EH (cell line): Measurements from ENCODE around the gene METTL23.
A peak's percentile ranks its signal among the peaks of the same experiment; 100 is the strongest.
"Not testable (repeated sequence)": the region's sequence is repeated elsewhere in the genome, so short reads cannot be mapped to it uniquely, and the experiment has no call there.

Source experiments
- DNase-seq: peaks from one replicate; pipeline ENCODE4 v3.0.0-alpha.2; 2015; ENCODE audit warnings: low read depth

METTL23 gene

GRCh38 chr17:76695059-76695831, 31.4 kb upstream of the METTL23 start:
- no peak for DNase-seq

- DNase-seq, result no peak
Measured at GRCh38 chr17:76696763-76697701, 29.6 kb upstream of the METTL23 start.

DNA sequence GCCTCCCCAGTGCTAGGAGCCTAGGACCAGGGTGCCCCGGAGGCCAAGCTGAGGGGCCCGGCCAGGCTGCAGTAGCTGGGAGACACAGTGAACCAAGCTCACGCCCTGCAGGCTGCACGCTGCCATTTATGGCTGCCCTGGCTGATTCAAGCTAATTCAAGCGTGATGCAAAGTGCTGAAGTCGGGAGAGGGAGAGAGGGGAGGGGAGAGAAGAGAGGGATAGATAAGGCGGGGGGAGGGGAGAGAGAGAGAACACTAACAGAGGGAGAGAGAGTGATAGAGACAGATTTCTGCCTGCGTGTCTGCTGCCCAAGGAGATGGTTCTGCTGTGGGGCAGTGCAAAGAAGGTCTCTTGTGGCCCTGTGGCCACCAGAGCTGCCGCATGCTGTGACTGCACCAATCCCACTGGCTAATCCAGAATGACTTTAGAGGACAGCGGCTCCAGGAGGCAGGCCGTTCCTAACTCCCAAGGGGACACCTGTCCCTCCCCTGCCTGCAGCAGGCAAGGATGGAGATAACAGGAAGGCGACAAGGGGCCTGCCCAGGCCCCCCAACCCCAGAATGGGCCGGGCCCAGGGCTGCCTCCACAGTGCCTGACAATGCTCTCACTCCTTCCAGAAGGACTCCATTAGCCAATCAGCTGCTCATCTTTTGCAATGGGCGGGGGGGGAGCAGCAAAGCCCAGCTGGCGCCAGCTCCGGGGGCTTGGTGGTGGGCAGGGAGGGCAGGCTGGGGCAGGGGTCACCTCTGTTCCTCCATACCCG, 28.8 kb upstream of the METTL23 start:
- peak; percentile 52 for DNase-seq

DNA sequence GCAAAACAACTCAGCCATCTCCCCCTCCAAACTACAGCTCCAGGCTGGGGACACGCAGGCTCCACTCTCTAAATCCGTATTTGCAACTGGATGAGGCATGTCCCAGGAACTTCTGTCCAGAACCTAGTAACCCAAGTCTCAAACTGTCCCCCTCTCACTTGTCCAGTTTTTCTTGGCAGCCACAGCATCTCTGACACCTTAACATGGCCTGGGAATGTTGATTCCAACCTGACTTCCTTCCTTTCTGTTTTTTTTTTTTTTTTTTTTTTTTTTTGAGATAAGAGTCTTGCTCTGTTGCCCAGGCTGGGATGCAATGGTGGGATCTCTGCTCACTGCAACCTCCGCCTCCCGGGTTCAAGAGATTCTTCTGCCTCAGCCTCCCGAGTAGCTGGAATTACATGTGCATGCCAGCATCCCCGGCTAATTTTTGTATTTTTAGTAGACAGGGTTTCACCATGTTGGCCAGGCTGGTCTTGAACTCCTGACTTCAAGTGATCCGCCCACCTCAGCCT, 28.1 kb upstream of the METTL23 start:
- DNase-seq, result peak; percentile 68

DNA sequence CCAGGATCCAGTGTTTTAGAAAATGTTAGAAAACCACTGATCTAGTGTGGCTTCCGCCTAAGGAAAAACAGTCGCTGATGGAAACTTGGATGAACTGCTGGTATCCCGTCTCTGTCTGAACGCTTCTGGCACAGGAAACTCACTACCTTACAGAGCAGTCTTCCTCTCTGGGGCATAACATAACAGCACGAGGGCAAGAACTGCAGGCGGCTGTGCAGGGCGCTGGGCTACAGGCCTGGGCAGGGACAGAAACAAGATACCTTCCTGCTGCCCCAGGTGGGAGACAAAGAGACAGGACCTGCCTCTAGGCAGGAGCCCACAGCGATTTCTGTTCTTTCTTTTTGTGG, 26.4 kb upstream of the METTL23 start:
- DNase-seq, result no peak

DNA sequence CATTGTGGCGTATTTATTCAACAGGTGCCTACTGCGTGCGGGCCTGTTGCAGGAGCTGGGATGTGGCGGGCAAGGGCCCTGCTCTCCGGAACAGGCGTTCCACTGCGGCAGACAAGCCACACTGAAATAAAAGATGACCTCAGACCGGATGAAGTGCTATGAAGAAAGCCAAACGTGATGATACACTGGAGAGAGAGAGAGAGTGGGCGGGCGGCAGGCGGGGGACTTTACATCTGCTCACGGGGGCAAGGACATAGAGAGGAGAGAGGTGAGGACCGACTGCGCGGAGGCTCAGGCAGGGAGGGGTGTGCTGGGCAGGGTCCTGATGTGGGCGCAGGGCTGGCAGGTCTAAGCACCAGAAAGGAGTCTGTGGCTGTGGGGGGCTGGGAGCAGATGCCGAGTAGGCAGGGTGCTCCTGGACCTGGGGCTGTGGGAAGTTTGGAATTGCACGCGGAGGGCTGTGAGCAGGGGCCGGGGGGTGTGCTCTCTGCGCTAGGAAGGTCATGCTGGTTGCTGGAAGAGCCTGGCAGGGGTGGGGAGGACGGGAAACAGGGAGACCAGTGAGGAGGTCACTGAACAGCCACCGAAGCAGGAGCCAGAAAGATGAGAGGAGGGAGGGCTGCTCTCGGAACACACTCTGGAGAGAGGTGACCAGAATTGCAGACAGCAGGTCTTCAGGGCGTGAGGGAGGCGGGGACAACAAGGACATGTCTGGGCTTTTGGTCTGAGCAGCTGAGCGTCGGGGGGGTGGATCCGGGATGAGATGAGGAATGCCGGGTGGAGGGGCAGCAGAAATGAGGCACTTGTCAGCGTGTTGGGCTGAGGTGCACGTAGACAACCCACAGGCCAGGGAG, 25.8 kb upstream of the METTL23 start:
- peak; percentile 91 for DNase-seq

GRCh38 chr17:76701471-76701967, 25.1 kb upstream of the METTL23 start:
- DNase-seq, result peak; percentile 58

GRCh38 chr17:76702076-76702475, 24.6 kb upstream of the METTL23 start:
- no peak for DNase-seq

DNA sequence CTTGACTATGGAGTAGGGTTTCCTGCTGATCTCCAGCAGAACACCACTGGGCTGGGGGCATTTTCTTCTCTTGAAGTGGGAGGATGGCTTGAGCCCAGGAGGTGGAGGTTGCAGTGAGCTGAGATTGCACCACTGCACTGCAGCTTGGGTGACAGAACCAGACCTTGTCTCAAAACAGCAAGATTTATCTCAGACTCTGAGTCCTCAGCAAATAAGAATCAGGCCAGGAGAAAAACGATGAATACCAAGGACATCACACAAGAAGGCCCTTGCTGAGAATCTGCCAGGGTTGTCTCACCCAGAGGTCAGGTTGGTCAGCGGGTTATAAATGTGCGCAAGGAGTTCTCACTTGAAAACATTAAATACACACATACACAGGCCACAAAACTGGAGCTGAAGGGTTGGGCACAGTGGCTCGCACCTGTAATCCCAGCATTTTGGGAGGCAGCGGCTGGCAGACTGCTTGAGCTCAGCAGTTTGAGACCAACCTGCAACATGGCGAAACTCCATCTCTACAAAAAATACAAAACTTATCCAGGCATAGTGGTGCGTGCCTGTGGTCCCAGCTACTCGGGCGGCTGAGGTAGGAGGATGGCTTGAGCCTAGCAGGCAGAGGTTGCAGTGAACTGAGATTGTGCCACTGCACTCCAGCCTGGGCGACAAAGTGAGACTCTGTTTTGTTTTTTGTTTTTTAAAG, 23.6 kb upstream of the METTL23 start:
- no peak for DNase-seq

GRCh38 chr17:76704805-76705204, 21.8 kb upstream of the METTL23 start:
- no peak for DNase-seq

GRCh38 chr17:76706817-76707216, 19.8 kb upstream of the METTL23 start:
- no peak for DNase-seq

DNA sequence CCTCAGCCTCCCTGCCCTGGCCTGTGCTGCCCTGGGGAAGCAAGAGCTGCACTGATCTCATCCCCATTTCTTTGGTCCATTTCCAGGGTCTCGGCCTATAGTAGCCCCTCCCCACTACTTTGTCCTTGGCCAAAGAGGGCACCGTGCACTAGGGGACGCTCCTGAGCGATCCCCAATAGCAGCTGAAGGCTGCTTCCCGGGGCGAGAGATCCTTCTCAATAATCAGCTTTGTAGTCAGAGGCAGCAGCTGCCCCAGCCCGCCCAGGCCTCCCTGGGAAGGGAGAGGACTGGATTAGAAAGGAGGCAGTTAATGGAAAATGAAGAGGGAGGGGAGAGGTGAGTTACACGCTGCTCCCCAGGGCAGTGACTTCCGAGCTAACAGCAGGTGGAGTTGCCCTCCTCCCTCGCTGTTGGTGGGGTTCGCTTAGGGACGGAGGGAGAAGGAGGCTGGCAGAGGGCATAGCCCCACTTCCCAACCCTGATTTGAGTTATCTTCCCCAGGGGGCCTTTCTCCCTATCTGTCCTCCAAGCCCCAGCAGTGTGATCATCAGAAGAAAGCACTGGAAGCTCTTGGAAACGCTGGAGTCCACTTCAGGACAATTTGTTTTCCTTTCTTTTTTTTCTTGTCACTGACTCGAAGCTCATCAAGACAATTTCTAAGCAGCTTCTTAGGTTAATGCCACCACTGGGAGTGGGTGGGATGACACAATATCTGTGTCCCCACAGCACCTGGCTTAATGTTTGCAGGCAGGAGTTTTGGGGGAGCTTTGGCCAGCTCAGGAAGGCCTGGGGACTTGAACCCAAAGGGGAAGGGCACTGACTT, 18.4 kb upstream of the METTL23 start:
- no peak for DNase-seq

- DNase-seq, result peak; percentile 100
Measured at GRCh38 chr17:76709077-76709950, 17.3 kb upstream of the METTL23 start.

DNA sequence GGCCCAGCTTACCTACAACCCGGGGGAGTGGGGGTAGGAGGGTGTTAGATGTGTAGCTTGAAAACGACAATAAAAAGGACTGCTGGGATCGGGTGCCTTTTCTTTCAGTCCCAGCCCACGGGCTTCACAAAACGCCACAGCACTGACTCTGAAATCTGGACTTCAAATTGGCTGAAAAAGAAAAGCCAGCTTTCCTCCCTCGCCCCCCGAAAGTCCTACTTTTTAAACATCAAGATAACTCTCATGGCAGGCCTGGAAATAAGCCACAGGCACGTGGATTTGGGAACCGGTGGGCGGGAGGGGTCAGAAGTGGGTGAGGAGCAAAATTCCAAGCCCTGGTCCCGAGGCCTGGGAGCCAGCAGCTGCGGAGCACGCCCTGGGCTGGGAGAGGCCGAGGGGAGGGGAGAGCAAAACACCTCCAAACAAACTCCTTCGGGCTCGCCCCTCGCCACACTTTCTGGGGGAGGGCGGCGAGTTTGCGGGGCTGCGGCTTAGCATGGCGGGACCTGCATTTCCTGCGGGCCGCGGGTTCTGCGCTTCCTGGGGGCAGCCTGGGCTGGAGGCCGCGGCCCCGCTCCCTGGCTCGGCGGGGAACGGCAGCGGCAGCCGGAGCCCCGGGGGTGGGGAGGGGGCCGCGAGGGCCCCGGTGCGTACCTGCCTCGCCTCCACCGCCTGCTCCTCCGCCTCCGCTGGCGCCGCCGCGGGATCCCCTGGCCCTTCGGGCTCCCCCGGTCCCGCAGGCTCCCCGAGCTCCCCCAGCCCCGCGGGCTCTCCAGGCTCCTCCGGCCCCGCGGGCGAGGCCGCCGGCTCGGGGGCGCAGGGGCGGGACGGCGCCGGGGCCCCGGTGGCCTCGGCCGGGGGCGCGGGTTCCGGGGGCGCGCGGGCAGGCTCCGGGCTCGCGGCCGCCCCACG, 16.4 kb upstream of the METTL23 start:
- peak; percentile 53 for DNase-seq

GRCh38 chr17:76710863-76711611, 15.6 kb upstream of the METTL23 start, which contains the start of gene MXRA7:
Gene MXRA7, minus strand, starts transcription at chr17:76710965. Its CDS starts 19 bp downstream, at chr17:76710946.
- peak; percentile 78 for DNase-seq

DNA sequence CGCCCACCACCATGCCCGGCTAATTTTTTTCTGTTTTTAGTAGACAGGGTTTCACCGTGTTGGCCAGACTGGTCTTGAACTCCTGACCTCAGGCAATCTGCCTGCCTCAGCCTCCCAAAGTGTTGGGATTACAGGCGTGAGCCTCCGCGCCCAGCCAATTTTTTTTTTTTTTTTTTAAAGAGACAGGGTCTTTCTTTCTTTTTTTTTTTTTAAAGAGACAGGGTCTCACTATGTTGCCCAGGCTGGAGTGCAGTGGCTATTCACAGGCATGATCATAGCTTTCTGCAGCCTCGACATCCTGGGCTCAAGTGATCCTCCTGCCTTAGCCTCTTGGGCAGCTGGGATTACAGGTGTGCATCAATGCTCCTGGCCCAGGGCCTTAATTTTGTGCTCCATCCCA, 14.3 kb upstream of the METTL23 start:
- DNase-seq, result not testable (repeated sequence)

GRCh38 chr17:76713765-76714164, 12.9 kb upstream of the METTL23 start:
- no peak for DNase-seq
